Thoracic aorta (tissue), 2 donors: Measurements from ENCODE around the gene FREM2. TPM values are rescaled to one million over a fixed set of nuclear protein-coding genes. Genes with fewer than 3 reads are reported as not detected.

Experiments used
- ATAC-seq: fragments of 150-250 bp; one replicate; pipeline ENCODE4 v1.8.0; 2017; ENCODE audit warnings: low read depth; ENCODE audit not compliant: insufficient number of reproducible peaks, low FRiP score
- DNase-seq: peaks from one replicate; pipeline ENCODE4 v3.0.0-alpha.2; 2020; ENCODE audit warnings: low spot score
- H3K27ac ChIP-seq, 2 donors: fragments of 200-600 bp; sonication (generic); 1 replicate in 1 of 2; 2 replicates in 1 of 2; pipeline ENCODE4 v1.5.1; 2016; ENCODE audit warnings: mild to moderate bottlenecking in 2 of 2, moderate library complexity in 2 of 2
- H3K27me3 ChIP-seq: fragments of 200-600 bp; sonication (generic); replicated peaks from 2 replicates; pipeline ENCODE4 v1.6.0; 2016; ENCODE audit warnings: mild to moderate bottlenecking; ENCODE audit not compliant: insufficient read depth
- H3K36me3 ChIP-seq: fragments of 200-600 bp; sonication (generic); one replicate; pipeline ENCODE4 v1.5.1; 2016
- H3K4me1 ChIP-seq, 2 donors: fragments of 200-600 bp; sonication (generic); 1 replicate in 1 of 2; 2 replicates in 1 of 2; pipeline versions ENCODE4 v1.5.1 to v1.6.0; 2016; ENCODE audit warnings: low read depth in 2 of 2, mild to moderate bottlenecking in 1 of 2; ENCODE audit not compliant: control insufficient read depth in 1 of 2
- H3K4me3 ChIP-seq: fragments of 200-600 bp; sonication (generic); 2 replicates; pipeline ENCODE4 v1.5.1; 2016; ENCODE audit warnings: mild to moderate bottlenecking
- H3K9me3 ChIP-seq: fragments of 200-600 bp; sonication (generic); 2 replicates; pipeline ENCODE4 v1.5.1; 2016
- total RNA-seq, 2 donors: library from RNA; depleted of rRNA; stranded (reverse); fragments of >200 nt; gene quantifications; one replicate each; pipeline versions ENCODE4 v1.1.0 to v1.2.3, GENCODE V29; 2016
- TF ChIP-seq, protein P1 (sequence below): fragments of 200-600 bp; sonication (generic); IDR thresholded peaks from one replicate; pipeline ENCODE4 v1.5.1; 2019; ENCODE audit warnings: antibody characterized with exemption

The FREM2 gene
- total RNA-seq, 2 donors from 2014 or later = 0.14 TPM; not detected in 1

DNA sequence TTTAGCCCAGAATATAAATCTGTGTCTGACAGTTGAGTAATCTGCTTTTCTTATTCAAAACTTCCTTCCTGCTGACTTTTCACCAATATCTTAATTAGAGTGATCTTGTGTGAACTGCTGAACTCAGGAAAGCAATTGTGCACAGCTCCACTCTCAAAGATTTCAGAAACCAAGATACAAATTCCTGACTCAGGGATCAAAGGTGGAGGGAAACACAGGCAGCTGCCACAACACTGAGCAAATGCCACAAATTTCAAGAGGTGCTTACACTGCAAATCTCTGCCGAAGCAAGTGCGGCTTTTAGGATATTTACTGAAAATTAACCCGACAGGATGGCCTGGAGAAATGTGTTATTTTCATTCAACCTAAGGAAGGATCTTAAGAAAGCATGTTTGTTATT lies 192.4 kb downstream of the FREM2 start:
- no peak overlapping the region for H3K4me3 ChIP-seq
- no peak overlapping the region for H3K27ac ChIP-seq
- TF ChIP-seq, protein P1, sequence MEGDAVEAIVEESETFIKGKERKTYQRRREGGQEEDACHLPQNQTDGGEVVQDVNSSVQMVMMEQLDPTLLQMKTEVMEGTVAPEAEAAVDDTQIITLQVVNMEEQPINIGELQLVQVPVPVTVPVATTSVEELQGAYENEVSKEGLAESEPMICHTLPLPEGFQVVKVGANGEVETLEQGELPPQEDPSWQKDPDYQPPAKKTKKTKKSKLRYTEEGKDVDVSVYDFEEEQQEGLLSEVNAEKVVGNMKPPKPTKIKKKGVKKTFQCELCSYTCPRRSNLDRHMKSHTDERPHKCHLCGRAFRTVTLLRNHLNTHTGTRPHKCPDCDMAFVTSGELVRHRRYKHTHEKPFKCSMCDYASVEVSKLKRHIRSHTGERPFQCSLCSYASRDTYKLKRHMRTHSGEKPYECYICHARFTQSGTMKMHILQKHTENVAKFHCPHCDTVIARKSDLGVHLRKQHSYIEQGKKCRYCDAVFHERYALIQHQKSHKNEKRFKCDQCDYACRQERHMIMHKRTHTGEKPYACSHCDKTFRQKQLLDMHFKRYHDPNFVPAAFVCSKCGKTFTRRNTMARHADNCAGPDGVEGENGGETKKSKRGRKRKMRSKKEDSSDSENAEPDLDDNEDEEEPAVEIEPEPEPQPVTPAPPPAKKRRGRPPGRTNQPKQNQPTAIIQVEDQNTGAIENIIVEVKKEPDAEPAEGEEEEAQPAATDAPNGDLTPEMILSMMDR = no peak
- ATAC-seq (no peak), DNase-seq (no peak)
- H3K27me3 ChIP-seq = no peaks in the 10 kb centered on the region
- H3K4me1 ChIP-seq = no peaks in the 10 kb centered on the region
- no peaks in the 10 kb centered on the region for H3K36me3 ChIP-seq
- no peaks in the 10 kb centered on the region for H3K9me3 ChIP-seq

DNA sequence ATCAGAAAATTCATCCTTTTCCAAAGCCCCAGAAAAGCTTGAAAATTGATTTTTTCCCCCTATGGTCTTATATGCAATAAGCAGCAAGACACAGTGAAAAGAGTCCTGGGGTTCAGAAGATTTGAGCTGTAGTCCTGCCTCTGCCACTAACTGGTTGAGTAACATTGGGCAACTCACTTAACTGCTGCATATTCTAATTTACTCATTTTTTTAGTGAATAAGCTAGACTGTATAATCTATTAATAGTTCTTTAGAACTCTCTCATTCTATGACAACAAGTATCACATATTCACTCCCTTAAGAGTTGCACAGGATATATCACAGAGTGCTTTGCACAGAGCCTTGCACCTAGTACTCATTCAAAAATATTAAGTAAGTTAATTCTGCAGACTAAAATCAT lies 192.9 kb downstream of the FREM2 start:
- Histone ChIP-seq H3K27ac (no peak overlapping the region), H3K9me3 (no peaks in the 10 kb centered on the region), H3K4me3 (no peak overlapping the region), H3K4me1 (no peaks in the 10 kb centered on the region), H3K36me3 (no peaks in the 10 kb centered on the region), H3K27me3 (no peaks in the 10 kb centered on the region)
- TF ChIP-seq, protein P1 = no peak
- DNase-seq (no peak), ATAC-seq (no peak)

DNA sequence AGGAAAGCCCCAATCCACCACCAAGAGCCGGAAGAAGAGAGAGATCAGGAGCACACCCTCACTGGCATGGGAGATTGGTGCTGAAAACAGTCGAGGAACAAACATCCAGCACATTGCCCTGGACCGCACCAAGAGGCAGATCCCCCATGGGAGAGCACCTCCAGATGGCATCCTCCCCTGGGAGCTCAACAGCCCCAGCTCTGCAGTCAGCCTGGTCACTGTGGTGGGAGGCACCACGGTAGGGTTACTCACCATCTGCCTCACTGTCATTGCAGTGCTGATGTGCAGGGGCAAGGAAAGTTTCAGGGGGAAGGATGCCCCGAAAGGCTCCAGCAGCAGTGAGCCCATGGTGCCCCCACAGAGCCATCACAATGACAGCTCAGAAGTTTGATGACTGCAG lies 193.5 kb downstream of the FREM2 start:
- H3K4me1 ChIP-seq = no peaks in the 10 kb centered on the region
- H3K27me3 ChIP-seq = no peaks in the 10 kb centered on the region
- DNase-seq (no peak), ATAC-seq (no peak)
- TF ChIP-seq, protein P1 = no peak
- H3K4me3 ChIP-seq = no peak overlapping the region
- H3K27ac ChIP-seq = no peak overlapping the region
- no peaks in the 10 kb centered on the region for H3K9me3 ChIP-seq
- no peaks in the 10 kb centered on the region for H3K36me3 ChIP-seq

DNA sequence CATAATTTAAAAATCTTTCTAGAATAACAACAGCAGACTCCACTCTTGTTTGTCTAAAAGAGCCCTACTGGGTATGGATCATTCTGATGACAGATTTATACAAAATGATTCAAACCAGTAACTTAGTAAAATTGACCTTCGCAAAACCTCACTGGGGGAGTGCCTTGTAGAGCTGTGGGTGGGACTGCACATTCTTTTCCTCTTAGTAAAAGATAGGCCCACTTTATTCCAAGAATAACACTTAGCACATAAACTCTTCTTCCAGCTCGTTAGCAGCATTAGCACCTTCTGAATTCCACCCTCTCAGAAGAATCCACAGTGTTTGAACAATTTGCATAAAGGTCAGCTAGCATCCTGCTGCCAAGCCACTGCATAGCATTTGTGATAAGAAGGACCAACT lies 196.9 kb downstream of the FREM2 start:
- ATAC-seq (no peak), DNase-seq (no peak)
- Histone ChIP-seq H3K4me3 (no peak overlapping the region), H3K9me3 (no peaks in the 10 kb centered on the region), H3K4me1 (no peaks in the 10 kb centered on the region), H3K36me3 (no peaks in the 10 kb centered on the region), H3K27me3 (no peaks in the 10 kb centered on the region), H3K27ac (no peak overlapping the region)
- TF ChIP-seq, protein P1 = no peak

DNA sequence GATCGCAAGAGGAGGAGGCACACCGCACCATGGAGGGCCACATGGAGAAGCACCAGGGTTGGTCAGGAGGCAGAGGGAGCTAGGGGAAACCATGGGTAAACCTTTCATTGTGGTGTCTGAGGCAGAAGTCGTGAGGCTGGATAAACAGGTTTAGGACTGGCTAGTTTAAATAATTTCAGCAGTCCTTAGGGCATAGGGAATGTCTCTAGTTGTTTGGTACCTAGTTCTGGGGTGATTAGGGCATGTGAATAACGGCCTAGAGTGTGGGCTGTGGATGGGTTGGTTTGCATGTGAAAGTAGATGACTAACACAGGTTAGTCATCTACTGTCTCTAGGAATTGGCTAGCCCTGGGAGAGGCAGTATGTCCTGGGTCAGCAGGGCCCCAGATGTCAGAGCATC lies 201.4 kb downstream of the FREM2 start:
- no peak overlapping the region for H3K27ac ChIP-seq
- no peaks in the 10 kb centered on the region for H3K36me3 ChIP-seq
- no peaks in the 10 kb centered on the region for H3K27me3 ChIP-seq
- H3K4me1 ChIP-seq = no peaks in the 10 kb centered on the region
- DNase-seq = no peak
- H3K9me3 ChIP-seq = no peaks in the 10 kb centered on the region
- TF ChIP-seq, protein P1 = no peak
- no peak overlapping the region for H3K4me3 ChIP-seq
- ATAC-seq = no peak
